Measurements from ENCODE around the gene TST. TPM values are rescaled to one million over a fixed set of nuclear protein-coding genes. Genes with fewer than 3 reads are reported as not detected.
"Not testable (repeated sequence)": the region's sequence is repeated elsewhere in the genome, so short reads cannot be mapped to it uniquely, and the experiment has no call there.

The TST gene
- total and polyA plus RNA-seq, 11 donors: 35.8 to 143 (median 58.1) TPM

DNA sequence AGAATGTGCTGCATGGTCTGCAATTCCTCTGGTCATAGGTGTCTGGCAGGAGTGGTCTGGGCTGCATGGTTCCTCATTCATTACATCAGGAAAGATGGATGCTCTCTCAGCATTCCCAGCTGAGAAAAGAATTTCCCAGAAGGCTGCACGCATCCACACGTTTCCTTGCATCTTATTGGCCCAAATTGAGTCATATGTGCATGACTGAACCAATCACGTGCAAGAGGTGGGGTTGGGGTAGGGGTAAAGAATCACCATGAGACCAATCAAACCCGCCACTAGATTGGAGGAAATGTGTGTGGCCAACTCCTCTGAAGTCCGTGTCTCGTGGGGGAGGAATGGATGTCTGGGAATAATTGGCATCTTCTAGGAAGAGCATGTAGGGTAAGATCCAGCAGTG is 28.8 kb downstream of the TST start:
- TF ChIP-seq CTCF (IDR thresholded peaks at IDR 0.05) (no peak), POLR2A (IDR thresholded peaks at IDR 0.05) (no peak)
- H3K36me3 ChIP-seq: no peaks in the 10 kb centered on the region
- H3K4me3 ChIP-seq: no peak overlapping the region
- peaks cover 0 to 15% (median 11%) of the 10 kb centered on the region in 12 donors for H3K9me3 ChIP-seq
- WGBS, 4 donors: 60 to 79% (median 72%) methylated on average over 6 of the region's 6 CpGs
- no peak overlapping the region for H3K27ac ChIP-seq
- no peak for ATAC-seq
- intact Hi-C loops (cut with DNase I): no loop called here
- DNase-seq: no peak
- H3K4me1 ChIP-seq: no peaks in the 10 kb centered on the region
- H3K27me3 ChIP-seq: peaks cover 0 to 39% (median 9%) of the 10 kb centered on the region in 9 donors

DNA sequence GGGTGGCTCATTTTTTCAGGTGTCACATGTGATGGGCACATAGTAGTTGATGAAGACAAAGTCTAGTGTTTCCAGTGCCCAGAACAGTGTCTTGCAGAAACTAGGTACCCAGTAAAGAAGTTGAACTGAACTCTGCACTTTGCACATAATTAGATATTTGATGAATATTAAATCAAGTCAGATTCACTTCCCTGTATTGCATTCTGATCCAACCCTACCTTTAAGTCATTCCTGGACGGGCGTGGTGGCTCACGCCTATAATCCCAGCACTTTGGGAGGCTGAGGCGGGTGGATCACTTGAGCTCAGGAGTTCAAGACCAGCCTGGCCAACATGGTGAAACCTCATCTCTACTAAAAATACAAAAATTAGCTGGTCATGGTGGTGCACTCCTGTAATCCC is 30.2 kb downstream of the TST start:
- H3K27ac ChIP-seq; H3K4me1 ChIP-seq; ATAC-seq; H3K4me3 ChIP-seq; DNase-seq; H3K36me3 ChIP-seq; intact Hi-C loops (cut with DNase I): not testable (repeated sequence)
- H3K9me3 ChIP-seq: peaks cover 0 to 19% (median 13%) of the 10 kb centered on the region in 12 donors
- peaks cover 0 to 46% (median 9%) of the 10 kb centered on the region in 9 donors for H3K27me3 ChIP-seq
- 85 to 96% (median 90%) methylated on average over 4 of the region's 4 CpGs for WGBS, 4 donors

DNA sequence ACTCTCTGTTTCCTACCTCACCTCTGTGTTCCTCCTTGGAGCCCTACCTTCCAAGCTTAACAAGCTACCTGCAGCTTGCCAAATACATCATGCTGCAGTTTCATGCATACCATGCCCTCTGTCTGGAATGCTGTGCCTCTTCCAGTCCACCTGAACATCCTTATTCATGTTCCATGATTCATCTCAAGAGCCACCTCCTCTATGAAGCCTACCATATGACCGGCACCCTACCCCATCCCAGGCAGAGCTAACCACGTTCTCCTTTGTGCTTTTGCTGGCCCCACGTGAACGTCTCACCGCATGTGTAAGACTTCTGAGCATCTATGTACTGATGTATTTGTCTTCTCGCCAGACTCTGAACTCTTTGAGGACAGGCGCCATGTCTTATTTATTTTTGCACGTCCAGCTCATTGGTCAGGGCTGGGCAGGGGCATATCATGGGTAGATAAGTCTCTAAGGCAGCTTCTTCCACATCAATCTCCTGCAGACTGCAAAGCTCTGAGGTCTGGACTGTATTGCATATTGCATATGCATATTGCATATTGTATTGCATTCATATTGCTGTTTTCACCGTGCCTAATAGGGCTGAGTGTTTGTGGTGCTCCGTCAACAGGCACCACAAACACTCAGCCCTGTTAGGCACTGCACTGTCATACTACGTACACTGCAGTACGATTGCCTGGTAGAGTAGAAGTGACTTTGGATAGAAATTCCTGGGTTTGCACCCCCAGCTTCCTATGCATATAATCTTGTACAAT is 31.0 kb downstream of the TST start:
- Histone ChIP-seq H3K9me3 (peaks cover 0 to 19% (median 13%) of the 10 kb centered on the region in 12 donors), H3K27me3 (peaks cover 0 to 47% (median 9%) of the 10 kb centered on the region in 9 donors), H3K36me3 (no peaks in the 10 kb centered on the region), H3K27ac (no peak overlapping the region), H3K4me1 (no peaks in the 10 kb centered on the region), H3K4me3 (no peak overlapping the region)
- TF ChIP-seq CTCF (IDR thresholded peaks at IDR 0.05) (no peak), POLR2A (IDR thresholded peaks at IDR 0.05) (no peak)
- intact Hi-C loops (cut with DNase I): no loop called here
- no peak for DNase-seq
- 70 to 81% (median 80%) methylated on average over 12 of the region's 12 CpGs for WGBS, 4 donors
- no peak for ATAC-seq

- TF ChIP-seq CTCF (IDR thresholded peaks at IDR 0.05) (peak in 11 of 12 donors; percentile 12 to 53 (median 41)), POLR2A (IDR thresholded peaks at IDR 0.05) (no peak)
- Histone ChIP-seq H3K27ac (no peak overlapping the region), H3K27me3 (peaks cover 0 to 54% (median 13%) of the 10 kb centered on the region in 9 donors), H3K36me3 (no peaks in the 10 kb centered on the region), H3K4me3 (no peak overlapping the region), H3K4me1 (no peaks in the 10 kb centered on the region), H3K9me3 (peaks cover 0 to 19% (median 13%) of the 10 kb centered on the region in 12 donors)
- intact Hi-C loops (cut with DNase I): no loop called here
- no peak for DNase-seq
- WGBS, 4 donors: 53 to 60% (median 57%) methylated on average over 8 of the region's 8 CpGs
- no peak for ATAC-seq
Measured at GRCh38 chr22:36986242-36986821, 32.9 kb downstream of the TST start.

All from heart left ventricle (tissue), 16 donors.